ENCODE data around the gene GGT6.

Gene GGT6

DNA sequence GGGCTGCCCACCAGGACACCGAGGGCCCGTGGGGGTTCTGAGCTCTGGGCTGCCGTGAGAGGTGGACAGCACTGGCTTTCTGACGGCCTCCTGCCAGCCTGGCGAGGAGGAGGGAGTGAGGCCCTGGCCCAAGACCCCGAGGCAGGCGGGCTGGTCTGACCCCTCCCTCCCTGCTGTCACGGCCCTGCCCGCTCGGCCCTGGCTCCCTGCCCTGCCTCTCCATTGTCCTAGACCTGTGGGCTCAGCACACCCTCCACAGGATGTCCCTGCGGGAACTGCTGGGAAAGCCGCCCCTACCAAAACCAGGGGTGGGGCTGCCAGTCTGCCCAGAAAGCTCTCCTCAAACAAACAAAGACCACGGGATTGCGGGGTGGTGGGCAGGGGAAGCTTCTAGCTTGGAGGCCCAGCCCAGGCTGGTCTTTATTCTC, 41.0 kb downstream of the GGT6 start:
- no peak for DNase-seq

GRCh38 chr17:4518901-4519300, 41.5 kb downstream of the GGT6 start:
- DNase-seq, result no peak

DNA sequence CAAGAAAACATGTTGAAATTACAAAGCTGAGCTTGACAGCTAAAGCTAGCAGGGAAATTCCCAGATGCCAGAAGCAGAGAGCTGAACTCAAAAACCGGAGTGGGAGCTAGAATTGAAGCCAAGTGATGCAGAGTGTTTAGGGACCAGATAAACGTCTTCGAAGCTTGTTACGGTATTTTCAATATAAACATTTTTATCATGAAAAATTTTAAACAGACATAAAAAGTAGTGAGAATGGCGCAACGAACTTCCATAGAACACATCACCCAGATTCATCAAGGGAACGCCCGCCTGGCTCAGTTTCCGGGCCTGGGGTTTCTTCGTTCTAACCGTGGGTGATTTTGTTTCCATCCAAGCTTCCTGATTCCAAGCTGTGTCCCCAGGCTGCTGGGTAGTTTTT, 43.6 kb downstream of the GGT6 start:
- DNase-seq, result no peak

DNA sequence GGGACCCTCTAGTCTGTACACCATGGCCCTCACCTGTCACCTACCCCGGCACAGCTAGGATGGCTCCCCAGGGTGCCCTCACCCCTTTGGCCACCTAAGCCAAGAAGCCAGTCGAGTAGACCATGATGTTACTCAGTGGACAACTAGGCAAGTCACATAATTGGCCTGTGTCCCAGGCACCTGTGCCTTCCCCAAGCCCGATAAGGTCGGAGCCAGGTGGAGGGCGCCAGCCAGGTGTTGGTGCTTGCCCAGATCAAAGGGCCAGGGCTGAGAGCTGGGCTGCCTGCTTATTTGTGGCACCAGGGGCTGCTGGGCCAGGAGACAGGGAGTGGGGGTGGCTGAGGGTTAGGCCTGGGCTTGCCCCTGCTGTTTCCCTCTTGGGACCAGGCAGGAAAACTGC, 44.9 kb downstream of the GGT6 start:
- DNase-seq, result no peak

GRCh38 chr17:4514779-4515178, 45.6 kb downstream of the GGT6 start:
- no peak for DNase-seq

- DNase-seq, result no peak
These were observed 46.2 kb downstream of the GGT6 start for GRCh38 chr17:4514206-4514605.

GRCh38 chr17:4513113-4514032, 47.0 kb downstream of the GGT6 start:
- no peak for DNase-seq

GRCh38 chr17:4512156-4513112, 47.9 kb downstream of the GGT6 start:
- no peak for DNase-seq

DNA sequence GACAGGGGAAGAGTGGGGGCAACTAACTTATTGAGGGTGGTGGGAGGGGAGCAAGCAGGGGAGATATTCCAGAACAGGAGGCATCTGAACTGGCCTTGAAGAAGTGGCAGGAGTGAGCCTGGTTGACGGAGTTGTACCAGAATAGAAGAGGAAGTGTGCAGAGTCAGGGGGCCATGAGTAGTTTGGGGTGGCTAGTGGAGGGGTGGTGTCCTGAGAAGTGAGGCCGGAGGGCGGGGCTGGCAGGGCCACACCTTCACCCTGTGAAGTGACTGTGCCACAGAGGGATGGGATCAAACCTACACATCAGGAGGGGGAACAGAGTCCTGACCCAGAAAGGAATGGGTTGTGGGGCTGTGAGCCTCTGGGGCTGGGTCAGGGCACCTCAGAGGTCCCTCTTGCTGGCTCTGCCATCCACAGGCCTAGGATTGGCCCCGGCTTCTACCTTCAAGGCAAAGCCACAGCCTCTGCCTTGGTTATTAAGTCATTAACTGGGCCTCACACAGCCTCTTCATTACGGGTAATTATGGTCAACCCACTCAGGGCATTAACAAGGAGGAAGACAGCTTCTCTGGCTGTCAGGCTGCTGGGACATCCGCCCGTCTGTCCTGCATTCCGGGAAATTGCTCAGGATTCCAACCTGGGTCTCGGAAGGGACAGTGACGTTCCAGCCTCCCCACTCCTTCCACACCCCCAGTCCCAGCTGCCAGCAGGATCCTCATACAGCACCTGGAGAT, 49.0 kb downstream of the GGT6 start:
- DNase-seq, result no peak

- DNase-seq, result no peak
These were observed 49.8 kb downstream of the GGT6 start for GRCh38 chr17:4510618-4510941.

DNA sequence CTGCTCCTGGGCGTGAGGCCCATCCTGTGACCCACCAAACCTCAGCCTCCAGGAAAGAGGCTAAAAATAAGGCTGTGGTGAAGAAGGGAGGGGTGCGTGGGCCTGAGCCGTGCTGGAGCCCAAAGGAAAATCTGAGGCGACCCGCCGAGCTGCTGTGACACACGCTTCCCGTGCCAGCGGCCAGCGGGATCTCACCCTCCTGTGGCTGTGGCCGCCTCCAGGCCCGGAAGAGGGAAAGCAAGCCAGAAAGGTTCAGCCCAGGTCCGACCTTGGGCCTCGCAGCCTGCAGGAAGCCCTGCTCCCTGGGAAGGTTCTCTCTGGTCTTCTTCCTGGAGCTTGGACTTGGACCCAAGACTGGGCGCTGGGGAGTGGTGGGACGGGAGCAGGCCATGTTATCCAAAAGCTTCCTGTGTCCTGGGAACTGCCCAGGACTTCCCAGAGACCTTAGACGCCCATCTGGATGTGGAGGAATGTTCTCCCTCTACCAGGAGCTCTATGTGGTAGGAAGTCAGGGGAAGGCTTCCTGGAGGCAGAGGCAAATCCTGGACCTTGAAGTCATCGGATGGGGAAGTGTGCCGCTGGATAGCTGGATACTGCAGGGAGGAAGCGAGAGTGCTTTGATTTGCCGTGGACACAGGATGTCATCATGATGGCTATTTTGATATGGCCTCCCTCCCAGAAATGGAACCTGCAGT, 50.3 kb downstream of the GGT6 start:
- no peak for DNase-seq

DNA sequence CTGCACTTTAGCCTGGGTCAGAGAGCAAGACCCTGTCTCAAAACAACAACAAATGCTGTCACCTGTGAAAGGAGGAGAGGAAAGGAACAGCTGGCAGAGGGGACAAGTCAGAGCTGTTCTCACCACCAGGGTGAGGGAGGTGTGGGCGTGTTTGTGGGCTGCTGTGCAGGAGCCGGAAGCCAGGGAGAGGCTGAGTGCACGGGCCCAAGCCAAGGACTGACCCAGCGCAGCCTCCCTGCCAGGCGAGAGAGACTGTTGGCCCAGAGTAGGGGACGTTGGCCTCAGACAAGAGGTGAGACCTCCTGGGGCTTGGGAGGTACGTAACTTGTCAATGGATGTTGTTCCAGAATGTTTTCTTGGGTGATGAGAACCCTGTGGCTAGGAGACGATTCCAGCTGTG, 51.0 kb downstream of the GGT6 start:
- DNase-seq, result no peak

- DNase-seq, result no peak
These were observed 52.2 kb downstream of the GGT6 start for GRCh38 chr17:4508207-4508606.

- DNase-seq, result no peak
These were observed 52.8 kb downstream of the GGT6 start for GRCh38 chr17:4507361-4508111.
